ENCODE results near the gene ZDHHC8.

Gene ZDHHC8

GRCh38 chr22:20180640-20181039, 49.0 kb downstream of the ZDHHC8 start:
- no peak for DNase-seq (ENCODE audit: low read depth)

- no peak for DNase-seq (ENCODE audit: low read depth)
Observed at GRCh38 chr22:20181194-20181883, 49.7 kb downstream of the ZDHHC8 start.

- DNase-seq (ENCODE audit: low read depth): no peak
Observed at GRCh38 chr22:20181884-20182236, 50.3 kb downstream of the ZDHHC8 start.

GRCh38 chr22:20182365-20182764, 50.8 kb downstream of the ZDHHC8 start:
- no peak for DNase-seq (ENCODE audit: low read depth)

GRCh38 chr22:20183101-20183500, 51.5 kb downstream of the ZDHHC8 start:
- DNase-seq (ENCODE audit: low read depth): no peak

GRCh38 chr22:20183823-20184222, 52.2 kb downstream of the ZDHHC8 start:
- no peak for DNase-seq (ENCODE audit: low read depth)

GRCh38 chr22:20184501-20185165, 53.0 kb downstream of the ZDHHC8 start:
- DNase-seq (ENCODE audit: low read depth): no peak

GRCh38 chr22:20185750-20186149, 54.1 kb downstream of the ZDHHC8 start:
- DNase-seq (ENCODE audit: low read depth): no peak

GRCh38 chr22:20186183-20186870, 54.7 kb downstream of the ZDHHC8 start:
- no peak for DNase-seq (ENCODE audit: low read depth)

- DNase-seq (ENCODE audit: low read depth): no peak
Observed at GRCh38 chr22:20186871-20187546, 55.4 kb downstream of the ZDHHC8 start.

- no peak for DNase-seq (ENCODE audit: low read depth)
Observed at GRCh38 chr22:20187777-20188566, 56.4 kb downstream of the ZDHHC8 start.

- no peak for DNase-seq (ENCODE audit: low read depth)
Observed at GRCh38 chr22:20188567-20188877, 56.9 kb downstream of the ZDHHC8 start.

- no peak for DNase-seq (ENCODE audit: low read depth)
Observed at GRCh38 chr22:20191000-20191515, 59.5 kb downstream of the ZDHHC8 start.

- DNase-seq (ENCODE audit: low read depth): no peak
Observed at GRCh38 chr22:20191803-20192202, 60.2 kb downstream of the ZDHHC8 start.

GRCh38 chr22:20192293-20192971, 60.8 kb downstream of the ZDHHC8 start:
- DNase-seq (ENCODE audit: low read depth): no peak

GRCh38 chr22:20192972-20193760, 61.6 kb downstream of the ZDHHC8 start:
- DNase-seq (ENCODE audit: low read depth): no peak

- DNase-seq (ENCODE audit: low read depth): no peak
Observed at GRCh38 chr22:20193761-20194494, 62.3 kb downstream of the ZDHHC8 start.

GRCh38 chr22:20194681-20195593, 63.3 kb downstream of the ZDHHC8 start:
- DNase-seq (ENCODE audit: low read depth): no peak

Measured in activated gamma-delta T cell treated with anti-CD3 and anti-CD28 coated beads, Interleukin-2, amount 50 U/mL, for 16 hours (primary cell).